AG04449 (cell line): ENCODE results near the gene HOXD3.

ENCODE experiments used
- CTCF ChIA-PET: fragments of 350-600 bp; formaldehyde crosslinking; extraction: SDS; loops from one replicate; lab custom pipeline; 2021; ENCODE audit warnings: antibody characterized with exemption; lab: Yijun Ruan, JAX
- POLR2A ChIA-PET: fragments of 400-600, 350-600 bp; formaldehyde crosslinking; extraction: SDS; loops from one replicate; lab custom pipeline; 2020; ENCODE audit warnings: antibody characterized with exemption, inconsistent platforms; lab: Yijun Ruan, JAX
- DNase-seq: peaks from one replicate; pipeline ENCODE4 v3.0.0-alpha.2; 2010; ENCODE audit warnings: low read depth, low spot score
- H3K4me3 ChIP-seq: 2 replicates; pipeline ENCODE4 v1.5.1; 2011; ENCODE audit warnings: low read depth, mild to moderate bottlenecking, control low read depth, low read length
- CTCF ChIP-seq: IDR thresholded peaks from one replicate; pipeline ENCODE4 v1.5.1; 2011; ENCODE audit warnings: mild to moderate bottlenecking, moderate library complexity, low read length, control low read depth, inconsistent platforms; ENCODE audit not compliant: insufficient read depth; ENCODE audit errors: missing control alignments

HOXD3 gene

DNA sequence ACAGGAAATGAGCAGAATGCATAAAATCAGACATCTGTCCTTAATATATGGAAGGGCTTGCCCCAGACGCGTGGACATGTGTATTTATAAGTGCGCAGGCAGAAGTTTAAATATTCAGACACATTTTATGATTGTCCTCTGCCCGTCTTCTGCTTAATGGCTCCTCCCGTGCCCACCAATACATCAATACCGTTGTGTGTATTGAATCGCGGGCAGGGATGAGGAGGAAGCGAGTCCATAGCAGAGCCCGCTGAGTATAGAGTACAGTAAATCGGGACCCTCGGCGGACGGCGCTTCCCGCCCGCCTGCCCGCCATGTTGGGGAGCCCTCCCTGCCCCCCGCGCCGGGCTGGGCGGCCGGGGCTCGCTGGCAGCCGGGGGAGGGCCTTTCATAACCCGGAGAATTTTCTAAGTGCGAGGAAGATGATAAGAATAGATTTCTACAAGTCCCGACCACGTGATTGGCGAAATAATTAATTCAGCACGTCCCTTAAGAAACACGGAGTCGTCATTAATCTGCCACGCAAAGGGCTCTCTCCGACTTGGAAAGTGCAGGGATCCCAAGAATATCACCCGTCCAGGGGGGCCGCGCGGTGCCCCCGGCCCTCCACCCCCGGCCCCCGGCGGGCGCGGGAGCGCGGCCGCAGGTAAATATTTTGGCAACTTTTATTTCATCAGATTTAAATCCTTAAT, at the start of gene HOXD3:
Gene HOXD3 (plus strand): TSS at position 501 of the 692 bp plus-strand sequence. CDS start 11,808 bp downstream, outside the sequence.
- TF ChIP-seq CTCF, result no peak
- POLR2A ChIA-PET, result interaction anchor here (0.6 kb wide), 1 partner anchor 12 kb away, joined by 3 read pairs; no protein-coding TSS in a partner anchor
- CTCF ChIA-PET, result interaction anchor here (1.4 to 16.2 kb wide), 4 partner anchors 16 to 398 kb away, joined by 4 to 190 read pairs (median 38); no protein-coding TSS in a partner anchor
- peak within 1 kb of the TSS; percentile 57 for H3K4me3 ChIP-seq
- DNase-seq, result no peak

DNA sequence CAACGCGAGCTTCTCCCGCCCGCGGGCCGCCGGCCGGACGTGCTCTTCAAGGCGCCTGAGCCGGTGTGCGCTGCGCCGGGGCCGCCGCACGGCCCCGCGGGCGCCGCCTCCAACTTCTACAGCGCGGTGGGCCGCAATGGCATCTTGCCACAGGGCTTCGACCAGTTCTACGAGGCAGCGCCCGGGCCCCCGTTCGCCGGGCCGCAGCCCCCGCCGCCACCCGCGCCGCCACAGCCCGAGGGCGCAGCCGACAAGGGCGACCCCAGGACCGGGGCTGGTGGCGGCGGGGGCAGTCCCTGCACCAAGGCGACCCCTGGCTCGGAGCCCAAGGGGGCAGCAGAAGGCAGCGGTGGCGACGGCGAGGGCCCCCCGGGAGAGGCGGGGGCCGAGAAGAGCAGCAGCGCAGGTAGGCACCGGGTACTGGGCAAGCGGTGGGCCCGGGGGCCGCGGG, 49.4 kb upstream of the HOXD3 start:
- DNase-seq, result no peak
- CTCF ChIA-PET, result no interaction called here
- no peak overlapping the region for H3K4me3 ChIP-seq
- TF ChIP-seq CTCF, result no peak
- POLR2A ChIA-PET, result no interaction called here

GRCh38 chr2:176109192-176109901, 47.8 kb upstream of the HOXD3 start:
- no peak for TF ChIP-seq CTCF
- no peak for DNase-seq
- CTCF ChIA-PET, result interaction anchor here (0.6 to 9.0 kb wide), 16 partner anchors 7 to 1040 kb away, joined by 3 to 73 read pairs (median 11); partner anchors contain the start of gene HOXD9
- POLR2A ChIA-PET, result no interaction called here
- no peak overlapping the region for H3K4me3 ChIP-seq

DNA sequence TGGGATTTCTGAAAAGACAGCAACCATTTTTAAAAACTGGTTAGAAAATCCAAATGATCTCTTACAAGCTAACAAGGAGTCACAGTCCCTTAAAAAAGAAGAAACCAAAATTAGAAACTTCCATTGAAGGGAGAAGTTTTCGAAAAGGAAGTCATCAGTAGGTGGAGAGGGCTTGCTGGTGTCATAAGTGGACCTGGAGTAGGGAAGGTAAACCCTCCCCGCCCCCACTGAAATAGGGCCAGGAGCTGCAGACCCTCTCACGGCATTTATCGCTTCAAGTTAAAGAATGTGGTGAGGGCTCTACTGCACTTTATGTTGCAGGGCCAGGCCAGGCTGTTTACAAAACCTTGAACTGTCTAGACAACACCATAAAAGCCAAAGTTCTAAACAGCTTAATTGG, 47.2 kb upstream of the HOXD3 start:
- CTCF ChIA-PET, result interaction anchor here (0.6 to 9.0 kb wide), 22 partner anchors 8 to 1047 kb away, joined by 3 to 73 read pairs (median 8); partner anchors contain the start of gene HOXD9
- DNase-seq, result no peak
- TF ChIP-seq CTCF, result no peak
- POLR2A ChIA-PET, result no interaction called here
- no peak overlapping the region for H3K4me3 ChIP-seq

GRCh38 chr2:176110415-176111308, 46.4 kb upstream of the HOXD3 start:
- POLR2A ChIA-PET, result no interaction called here
- DNase-seq, result no peak
- no peak for TF ChIP-seq CTCF
- H3K4me3 ChIP-seq, result no peak overlapping the region
- CTCF ChIA-PET, result interaction anchor here (0.6 to 9.0 kb wide), 37 partner anchors 9 to 1047 kb away, joined by 3 to 73 read pairs (median 4); partner anchors contain the start of gene HOXD9
